ENCODE data around the gene KLHL7. TPM values are rescaled to one million over a fixed set of nuclear protein-coding genes. Genes with fewer than 3 reads are reported as not detected.
A peak's percentile ranks its signal among the peaks of the same experiment; 100 is the strongest.

The KLHL7 gene
- total RNA-seq, 4 donors from 2014 or later = 20.3 to 35.0 (median 27.2) TPM

- Histone ChIP-seq H3K27ac (peak within 1 kb of the TSS; percentile 80 to 90 (median 81)), H3K4me1 (peaks cover 6 to 13% of the 10 kb centered on the region in 2 donors), H3K36me3 (peaks cover 0 to 5% of the 10 kb centered on the region in 2 donors), H3K27me3 (no peaks in the 10 kb centered on the region), H3K4me3 (replicated peaks in 1 of 3) (peak within 1 kb of the TSS; percentile 81 to 91 (median 82)), H3K9me3 (no peaks in the 10 kb centered on the region)
- peak; percentile 94 to 95 for DNase-seq
- WGBS, 2 donors = 0 to 1% methylated on average over 34 to 56 of the region's 63 CpGs
- peak in 1 of 2 donors; percentile 82 for TF ChIP-seq POLR2A (IDR thresholded peaks at IDR 0.05)
- TF ChIP-seq, protein P1, sequence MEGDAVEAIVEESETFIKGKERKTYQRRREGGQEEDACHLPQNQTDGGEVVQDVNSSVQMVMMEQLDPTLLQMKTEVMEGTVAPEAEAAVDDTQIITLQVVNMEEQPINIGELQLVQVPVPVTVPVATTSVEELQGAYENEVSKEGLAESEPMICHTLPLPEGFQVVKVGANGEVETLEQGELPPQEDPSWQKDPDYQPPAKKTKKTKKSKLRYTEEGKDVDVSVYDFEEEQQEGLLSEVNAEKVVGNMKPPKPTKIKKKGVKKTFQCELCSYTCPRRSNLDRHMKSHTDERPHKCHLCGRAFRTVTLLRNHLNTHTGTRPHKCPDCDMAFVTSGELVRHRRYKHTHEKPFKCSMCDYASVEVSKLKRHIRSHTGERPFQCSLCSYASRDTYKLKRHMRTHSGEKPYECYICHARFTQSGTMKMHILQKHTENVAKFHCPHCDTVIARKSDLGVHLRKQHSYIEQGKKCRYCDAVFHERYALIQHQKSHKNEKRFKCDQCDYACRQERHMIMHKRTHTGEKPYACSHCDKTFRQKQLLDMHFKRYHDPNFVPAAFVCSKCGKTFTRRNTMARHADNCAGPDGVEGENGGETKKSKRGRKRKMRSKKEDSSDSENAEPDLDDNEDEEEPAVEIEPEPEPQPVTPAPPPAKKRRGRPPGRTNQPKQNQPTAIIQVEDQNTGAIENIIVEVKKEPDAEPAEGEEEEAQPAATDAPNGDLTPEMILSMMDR (IDR thresholded peaks at IDR 0.05) = peak in 1 of 6 experiments; percentile 21
- intact Hi-C loops (cut with DNase I) = loop anchor here (5.0 kb wide), 1 partner anchor 75 kb away; the partner anchor contains the start of gene KLHL7
Observed at GRCh38 chr7:23181684-23182553, 76.3 kb downstream of the KLHL7 start, which contains the start of gene NUP42. NUP42 (plus strand) TSS chr7:23182048; CDS start chr7:23182086, 38 bp downstream.

GRCh38 chr7:23183279-23184012 lies 77.9 kb downstream of the KLHL7 start:
- intact Hi-C loops (cut with DNase I) = loop anchor here (5.0 kb wide), 1 partner anchor 76 kb away; the partner anchor contains the start of gene KLHL7
- Histone ChIP-seq H3K4me1 (peaks cover 6 to 13% of the 10 kb centered on the region in 2 donors), H3K4me3 (replicated peaks in 1 of 3) (peak overlapping the region in 1 of 3 donors; percentile 81), H3K9me3 (no peaks in the 10 kb centered on the region), H3K36me3 (peaks cover 8 to 15% of the 10 kb centered on the region in 2 donors), H3K27me3 (no peaks in the 10 kb centered on the region), H3K27ac (no peak overlapping the region)
- TF ChIP-seq, protein P1 (IDR thresholded peaks at IDR 0.05) = no peak
- no peak for TF ChIP-seq POLR2A (IDR thresholded peaks at IDR 0.05)
- DNase-seq = no peak
- WGBS, 2 donors = 95% methylated on average over 20 of the region's 20 CpGs

GRCh38 chr7:23184291-23184690 lies 78.7 kb downstream of the KLHL7 start:
- intact Hi-C loops (cut with DNase I) = loop anchor here (5.0 kb wide), 1 partner anchor 77 kb away; the partner anchor contains the start of gene KLHL7
- Histone ChIP-seq H3K9me3 (no peaks in the 10 kb centered on the region), H3K27ac (no peak overlapping the region), H3K4me1 (peaks cover 6 to 13% of the 10 kb centered on the region in 2 donors), H3K36me3 (peaks cover 15% of the 10 kb centered on the region in 2 donors), H3K4me3 (replicated peaks in 1 of 3) (no peak overlapping the region), H3K27me3 (no peaks in the 10 kb centered on the region)
- TF ChIP-seq, protein P1 (IDR thresholded peaks at IDR 0.05) = no peak
- TF ChIP-seq POLR2A (IDR thresholded peaks at IDR 0.05) = no peak
- DNase-seq = no peak
- 80 to 87% methylated on average over 1 of the region's 1 CpG for WGBS, 2 donors

DNA sequence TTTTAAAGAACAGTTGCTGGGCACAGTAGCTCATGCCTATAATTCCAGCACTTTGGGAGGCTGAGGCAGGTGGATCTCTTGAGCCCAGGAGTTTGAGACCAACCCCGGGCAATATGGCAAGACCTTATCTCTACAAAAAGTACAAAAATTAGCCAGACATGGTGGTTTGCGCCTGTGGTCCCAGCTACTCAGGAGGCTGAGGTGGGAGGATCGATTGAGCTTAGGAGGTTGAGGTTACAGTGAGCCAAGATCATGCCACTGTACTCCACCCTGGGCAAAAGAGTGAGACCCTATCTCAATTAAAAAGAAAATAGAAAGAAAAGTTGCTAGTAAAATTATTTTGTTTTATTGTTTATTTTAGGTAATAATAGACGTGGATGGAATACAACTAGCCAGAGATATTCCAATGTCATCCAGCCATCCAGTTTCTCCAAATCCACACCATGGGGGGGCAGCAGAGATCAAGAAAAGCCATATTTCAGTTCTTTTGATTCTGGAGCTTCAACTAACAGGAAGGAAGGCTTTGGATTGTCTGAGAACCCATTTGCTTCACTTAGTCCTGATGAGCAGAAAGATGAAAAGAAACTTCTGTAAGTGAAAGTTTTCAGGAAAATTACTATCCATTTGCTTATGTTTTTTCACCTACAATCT lies 79.2 kb downstream of the KLHL7 start:
- Histone ChIP-seq H3K27me3 (no peaks in the 10 kb centered on the region), H3K4me3 (replicated peaks in 1 of 3) (no peak overlapping the region), H3K4me1 (peaks cover 6 to 13% of the 10 kb centered on the region in 2 donors), H3K9me3 (no peaks in the 10 kb centered on the region), H3K36me3 (peaks cover 15 to 18% of the 10 kb centered on the region in 2 donors), H3K27ac (no peak overlapping the region)
- intact Hi-C loops (cut with DNase I) = loop anchor here (5.0 kb wide), 1 partner anchor 78 kb away; the partner anchor contains the start of gene KLHL7
- no peak for TF ChIP-seq POLR2A (IDR thresholded peaks at IDR 0.05)
- TF ChIP-seq, protein P1 (IDR thresholded peaks at IDR 0.05) = peak in 2 of 6 experiments; percentile 28 to 36
- 87 to 89% methylated on average over 4 of the region's 4 CpGs for WGBS, 2 donors
- DNase-seq = peak in 1 of 2 donors; percentile 9

Data from thyroid gland (tissue), 4 donors.